ENCODE measurements around the gene FBXO41.

Gene FBXO41

GRCh38 chr2:73260338-73260984 lies 23.8 kb downstream of the FBXO41 start:
- DNase-seq, result no peak

DNA sequence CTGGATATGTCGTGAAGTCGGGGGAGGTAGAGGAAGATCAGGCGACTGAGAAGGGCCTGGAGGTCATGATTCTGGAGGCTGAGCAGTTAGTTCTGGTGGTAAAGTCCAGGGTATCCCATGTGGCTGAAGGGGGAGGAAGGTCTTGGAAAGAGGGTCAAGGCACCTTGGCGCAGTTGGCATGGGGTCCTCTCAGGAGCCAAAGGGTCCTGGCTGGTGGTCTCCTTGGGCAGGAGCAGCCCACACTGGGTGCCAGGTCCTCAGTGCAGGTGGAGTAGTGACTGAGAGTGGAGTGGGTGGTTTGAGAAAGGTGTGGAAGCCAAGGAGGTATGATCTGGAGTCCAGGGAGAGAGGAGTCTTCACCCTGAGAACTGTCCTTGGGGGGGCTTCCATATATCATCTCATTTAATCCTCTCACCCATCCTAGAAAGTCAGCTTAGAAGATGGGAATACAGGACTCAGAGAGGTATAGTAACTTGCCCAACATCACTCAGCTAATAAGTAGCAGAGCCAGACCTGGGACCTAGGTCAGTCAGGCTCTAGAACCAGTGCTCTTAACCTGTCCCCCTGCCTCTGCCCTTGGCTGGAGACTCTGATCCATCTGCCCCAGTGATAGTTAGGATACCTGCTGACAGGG lies 24.5 kb downstream of the FBXO41 start:
- DNase-seq, result no peak

GRCh38 chr2:73259276-73259675 lies 25.0 kb downstream of the FBXO41 start:
- no peak for DNase-seq

GRCh38 chr2:73258913-73259215 lies 25.4 kb downstream of the FBXO41 start:
- DNase-seq, result no peak

- no peak for DNase-seq
Observed at GRCh38 chr2:73258186-73258912, 25.9 kb downstream of the FBXO41 start.

DNA sequence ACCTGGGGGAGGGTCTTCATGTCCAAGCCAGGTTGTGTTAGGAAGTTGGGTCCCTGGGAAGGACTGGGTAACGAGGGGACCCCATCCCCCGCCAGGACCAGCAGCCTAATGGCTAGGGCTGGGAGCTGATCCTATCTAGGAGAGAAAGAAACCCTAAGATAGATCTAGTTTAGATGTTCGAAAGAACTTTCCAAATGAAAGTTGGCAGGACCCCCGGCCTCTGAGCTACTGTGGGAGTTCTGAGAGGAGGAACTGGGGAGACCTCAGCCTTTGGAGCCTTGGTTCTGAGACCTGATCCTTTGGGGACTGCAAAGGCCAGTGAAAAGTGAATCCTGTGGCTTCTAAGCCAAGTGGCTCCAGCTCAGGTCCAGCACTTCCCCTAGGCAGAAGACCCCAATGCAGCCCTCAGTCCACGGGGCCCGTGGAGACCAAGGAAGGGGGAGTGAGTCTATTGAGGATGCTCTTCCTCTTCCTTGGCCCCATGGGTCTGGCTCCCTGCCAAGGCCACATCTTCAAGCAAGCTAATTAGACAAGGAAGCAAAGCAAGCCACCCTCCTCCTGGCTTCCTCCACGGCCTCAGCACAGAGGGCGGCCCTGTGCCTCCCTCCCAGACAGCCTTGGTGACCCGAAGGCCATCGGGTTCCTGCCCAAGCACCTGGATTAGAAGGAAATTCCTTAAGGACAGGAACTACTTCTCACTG lies 26.7 kb downstream of the FBXO41 start:
- peak; percentile 64 for DNase-seq

DNA sequence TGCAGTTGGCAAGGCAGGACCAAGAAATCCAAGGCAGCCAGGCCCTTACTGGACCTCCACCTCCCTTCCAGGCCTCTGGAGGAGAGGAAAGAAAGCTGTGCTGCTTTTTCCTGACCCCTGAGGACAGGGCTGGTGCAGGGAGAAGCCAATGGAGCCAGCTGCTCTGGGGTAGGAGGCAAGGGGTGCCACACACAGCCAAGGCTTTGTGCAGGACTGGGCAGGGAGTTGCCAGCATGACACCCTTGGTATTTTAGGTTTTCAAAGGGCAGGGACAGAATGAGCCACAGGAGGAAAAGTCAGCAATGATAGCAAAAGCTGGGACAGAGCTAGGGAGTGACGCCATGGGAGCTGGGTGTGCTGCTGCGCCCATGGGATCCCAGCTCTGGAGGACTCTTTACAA lies 27.3 kb downstream of the FBXO41 start:
- no peak for DNase-seq

GRCh38 chr2:73256618-73256922 lies 27.7 kb downstream of the FBXO41 start:
- no peak for DNase-seq

GRCh38 chr2:73255907-73256617 lies 28.2 kb downstream of the FBXO41 start:
- DNase-seq, result no peak

DNA sequence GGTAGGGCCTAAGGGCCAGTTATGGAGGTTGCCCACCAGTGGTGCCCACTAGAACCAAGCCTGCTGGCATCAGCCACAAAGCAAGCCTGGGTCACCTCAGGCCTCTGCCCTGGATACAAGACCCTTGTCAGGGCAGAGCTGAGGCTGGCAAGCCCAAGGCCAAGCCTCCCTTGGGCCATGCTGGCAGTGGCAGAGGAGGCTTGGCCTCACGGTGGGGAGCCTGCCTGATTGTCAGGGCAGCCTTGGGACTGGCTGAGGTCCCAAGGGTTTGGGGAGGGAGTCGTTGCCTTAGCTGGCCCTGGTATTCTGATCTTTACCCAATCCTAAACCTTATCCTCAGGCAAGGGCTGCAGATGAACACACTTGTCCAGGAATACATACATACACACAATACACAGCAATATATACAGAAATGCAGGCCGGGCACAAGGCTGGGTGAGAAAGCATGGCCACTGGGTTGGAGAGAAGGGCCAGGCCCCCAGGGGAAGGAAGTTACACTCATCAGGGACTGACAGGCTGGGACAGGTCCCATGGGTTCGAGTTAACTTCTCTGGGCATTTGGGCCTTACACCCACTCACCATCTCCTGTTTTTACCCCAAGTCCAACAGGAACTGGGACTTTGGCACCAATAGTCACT lies 29.2 kb downstream of the FBXO41 start:
- DNase-seq, result no peak

GRCh38 chr2:73254343-73255006 lies 29.8 kb downstream of the FBXO41 start:
- no peak for DNase-seq

- DNase-seq, result no peak
Observed at GRCh38 chr2:73253901-73254300, 30.4 kb downstream of the FBXO41 start.

DNA sequence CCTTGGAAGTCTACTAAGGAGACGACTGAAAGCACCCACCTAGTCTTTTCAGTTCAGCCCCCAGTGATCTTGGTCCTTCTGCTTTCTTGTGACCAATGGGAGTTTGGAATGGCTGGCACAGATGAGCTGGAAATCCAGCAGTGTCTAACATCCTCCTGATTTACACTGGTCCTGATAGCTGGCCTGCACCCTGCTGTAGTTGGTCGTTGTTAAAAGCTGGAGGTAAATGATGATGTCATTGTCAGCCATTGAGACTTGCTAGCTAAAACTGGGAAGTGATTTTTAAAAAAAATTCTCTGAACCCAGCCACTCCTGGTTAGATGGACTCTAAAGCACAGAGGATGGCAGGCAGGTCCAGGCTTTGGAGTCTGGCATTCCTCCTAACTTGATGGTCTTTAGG lies 30.9 kb downstream of the FBXO41 start:
- DNase-seq, result no peak

DNA sequence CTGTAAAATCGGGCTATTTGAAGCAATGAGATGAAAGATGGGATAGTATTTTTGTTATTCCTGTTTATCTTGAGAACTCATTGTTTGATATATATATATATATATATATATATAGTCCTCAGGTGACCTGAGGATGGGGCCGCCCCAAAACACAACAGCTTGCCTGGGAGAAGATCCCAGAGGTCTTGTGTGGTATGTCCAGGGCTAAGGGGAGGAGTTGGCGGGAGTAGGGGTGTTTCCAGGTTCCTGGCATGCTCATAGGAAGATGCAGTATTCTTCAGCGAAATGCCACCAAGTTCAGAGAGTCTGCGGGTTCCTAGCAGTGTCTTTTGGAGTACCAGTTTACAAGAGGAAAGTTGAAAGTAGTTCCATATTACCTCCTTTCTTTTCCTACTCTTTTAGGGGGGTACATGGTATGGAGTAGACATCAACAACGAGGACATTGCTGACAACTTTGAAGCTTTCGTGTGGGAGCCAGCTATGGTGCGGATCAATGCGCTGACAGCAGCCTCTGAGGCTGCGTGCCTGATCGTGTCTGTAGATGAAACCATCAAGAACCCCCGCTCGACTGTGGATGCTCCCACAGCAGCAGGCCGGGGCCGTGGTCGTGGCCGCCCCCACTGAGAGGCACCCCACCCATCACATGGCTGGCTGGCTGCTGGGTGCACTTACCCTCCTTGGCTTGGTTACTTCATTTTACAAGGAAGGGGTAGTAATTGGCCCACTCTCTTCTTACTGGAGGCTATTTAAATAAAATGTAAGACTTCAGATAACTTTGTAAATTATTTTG lies 31.8 kb downstream of the FBXO41 start:
- no peak for DNase-seq

GRCh38 chr2:73250872-73251846 lies 33.1 kb downstream of the FBXO41 start:
- no peak for DNase-seq

DNA sequence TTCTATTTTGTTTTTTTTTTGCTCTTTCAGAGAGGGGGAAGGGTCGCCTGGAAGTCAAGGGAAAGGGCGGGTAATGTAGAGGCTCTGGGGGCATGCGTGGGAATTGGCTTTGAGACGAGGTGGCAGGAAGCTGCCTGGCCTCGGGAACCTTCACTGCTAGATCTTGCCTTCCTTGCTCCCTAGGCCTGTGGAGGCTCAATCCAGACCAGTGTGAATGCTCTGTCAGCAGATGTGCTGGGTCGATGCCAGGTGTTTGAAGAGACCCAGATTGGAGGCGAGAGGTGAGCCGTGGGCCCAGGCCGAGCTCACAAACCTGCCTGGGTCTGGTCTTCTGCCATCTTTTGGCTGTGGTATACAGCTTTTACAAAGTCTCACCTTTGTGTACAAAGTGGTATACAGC lies 34.6 kb downstream of the FBXO41 start:
- DNase-seq, result no peak

DNA sequence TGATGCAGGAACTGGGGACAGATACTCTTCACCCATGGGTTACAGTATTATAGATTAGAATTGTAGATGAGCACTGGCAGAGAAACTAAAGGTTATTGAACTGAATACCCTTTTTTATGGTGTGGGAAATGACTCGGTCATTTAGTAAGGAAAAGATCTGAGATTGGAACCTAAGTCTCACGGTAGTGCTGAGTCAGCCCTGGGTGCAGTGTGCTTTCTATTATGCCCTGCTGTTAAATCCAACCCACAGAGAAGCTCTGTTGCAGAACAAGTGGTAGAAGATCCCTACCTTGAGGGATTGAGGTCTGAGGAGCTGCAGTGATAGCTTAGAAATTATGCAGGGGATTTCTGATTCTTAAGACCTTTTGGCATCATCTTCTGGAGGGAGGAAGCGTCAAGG lies 37.4 kb downstream of the FBXO41 start:
- no peak for DNase-seq

DNA sequence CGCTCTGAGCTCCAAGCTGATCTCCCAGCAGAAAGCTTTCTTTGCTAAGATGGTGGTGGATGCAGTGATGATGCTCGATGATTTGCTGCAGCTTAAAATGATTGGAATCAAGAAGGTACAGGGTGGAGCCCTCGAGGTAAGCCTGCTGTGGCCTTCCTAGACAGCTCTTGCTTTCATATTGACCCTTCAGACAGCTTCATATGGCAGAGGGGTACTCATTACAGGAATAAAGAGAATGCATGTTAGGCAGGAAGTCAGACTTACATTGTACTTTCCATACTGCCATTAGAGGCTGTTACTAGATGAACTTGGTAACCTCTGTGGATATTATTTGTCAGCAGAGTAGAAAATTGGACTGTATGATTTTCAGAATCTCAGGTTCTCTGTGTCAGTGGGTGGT lies 39.7 kb downstream of the FBXO41 start:
- DNase-seq, result no peak

- no peak for DNase-seq
Observed at GRCh38 chr2:73243884-73244570, 40.3 kb downstream of the FBXO41 start.

DNA sequence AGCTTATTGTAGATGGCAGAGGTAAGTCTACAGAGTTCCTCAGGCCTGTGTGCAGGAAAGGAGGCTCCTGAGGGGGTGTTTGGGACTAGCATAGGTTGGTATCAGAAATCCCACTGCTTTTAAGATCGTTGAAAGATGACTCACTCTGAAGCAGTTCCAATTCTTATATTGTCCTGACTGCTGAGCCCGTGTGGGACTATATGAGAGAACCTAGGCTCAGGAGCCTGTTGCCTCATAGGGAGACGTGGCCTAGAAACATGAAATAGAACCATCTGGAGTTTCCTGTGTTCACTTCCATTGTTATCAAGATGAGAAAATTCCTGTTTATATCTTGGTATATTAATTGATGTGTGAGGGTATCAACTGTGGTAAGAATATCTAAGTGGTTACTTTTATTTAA lies 44.5 kb downstream of the FBXO41 start:
- DNase-seq, result no peak
